CD4-positive, alpha-beta T cell treated with Interleukin-12 subunit alpha and Interleukin-12 subunit beta, for 1 hour (primary cell): ENCODE data around the gene TCTN1.
A peak's percentile ranks its signal among the peaks of the same experiment; 100 is the strongest.
"Not testable (repeated sequence)": the region's sequence is repeated elsewhere in the genome, so short reads cannot be mapped to it uniquely, and the experiment has no call there.

ENCODE experiments used
- DNase-seq: peaks from one replicate; pipeline ENCODE4 v3.0.0-alpha.2; 2020

The TCTN1 gene

GRCh38 chr12:110640275-110641025 is 26.5 kb downstream of the TCTN1 start:
- DNase-seq: no peak

- no peak for DNase-seq
Measured at GRCh38 chr12:110641521-110641920, 27.6 kb downstream of the TCTN1 start.

GRCh38 chr12:110647631-110648040 is 33.7 kb downstream of the TCTN1 start:
- peak; percentile 8 for DNase-seq

GRCh38 chr12:110649341-110649847 is 35.5 kb downstream of the TCTN1 start:
- no peak for DNase-seq

- DNase-seq: not testable (repeated sequence)
Measured at GRCh38 chr12:110654238-110654637, 40.3 kb downstream of the TCTN1 start.

GRCh38 chr12:110656071-110656655 is 42.2 kb downstream of the TCTN1 start:
- no peak for DNase-seq

- DNase-seq: no peak
Measured at GRCh38 chr12:110657747-110658146, 43.8 kb downstream of the TCTN1 start.

- DNase-seq: no peak
Measured at GRCh38 chr12:110658242-110658641, 44.3 kb downstream of the TCTN1 start.

GRCh38 chr12:110658878-110659277 is 44.9 kb downstream of the TCTN1 start:
- no peak for DNase-seq

GRCh38 chr12:110661337-110661972 is 47.5 kb downstream of the TCTN1 start:
- peak; percentile 57 for DNase-seq

- no peak for DNase-seq
Measured at GRCh38 chr12:110666892-110667291, 53.0 kb downstream of the TCTN1 start.

GRCh38 chr12:110667671-110668070 is 53.7 kb downstream of the TCTN1 start:
- DNase-seq: no peak

GRCh38 chr12:110668480-110669192 is 54.7 kb downstream of the TCTN1 start:
- no peak for DNase-seq

- no peak for DNase-seq
Measured at GRCh38 chr12:110669193-110669502, 55.2 kb downstream of the TCTN1 start.

- DNase-seq: peak; percentile 32
Measured at GRCh38 chr12:110670161-110670701, 56.3 kb downstream of the TCTN1 start.

- no peak for DNase-seq
Measured at GRCh38 chr12:110676171-110676570, 62.2 kb downstream of the TCTN1 start.

- DNase-seq: peak; percentile 11
Measured at GRCh38 chr12:110677206-110677911, 63.4 kb downstream of the TCTN1 start.

- no peak for DNase-seq
Measured at GRCh38 chr12:110677982-110678381, 64.1 kb downstream of the TCTN1 start.

GRCh38 chr12:110679201-110679600 is 65.3 kb downstream of the TCTN1 start:
- no peak for DNase-seq

- no peak for DNase-seq
Measured at GRCh38 chr12:110680032-110680431, 66.1 kb downstream of the TCTN1 start.

GRCh38 chr12:110683888-110684287 is 70.0 kb downstream of the TCTN1 start:
- DNase-seq: no peak

- no peak for DNase-seq
Measured at GRCh38 chr12:110684312-110684836, 70.4 kb downstream of the TCTN1 start.
